H9 (cell line): ENCODE results near the gene ASCL1. TPM values are rescaled to one million over a fixed set of nuclear protein-coding genes. Genes with fewer than 3 reads are reported as not detected.

Experiments
- DNase-seq: peaks from one replicate; pipeline ENCODE4 v3.0.0-alpha.2; 2017
- H2AFZ ChIP-seq: one replicate; pipeline ENCODE4 v1.6.1; 2013; ENCODE audit warnings: mild to moderate bottlenecking, low read length, control low read depth, moderate library complexity
- H2AK5ac ChIP-seq: 2 replicates; pipeline ENCODE4 v1.6.1; 2013; ENCODE audit warnings: low read length, control low read depth, mixed read lengths; ENCODE audit not compliant: insufficient read length
- H2BK120ac ChIP-seq: one replicate; pipeline ENCODE4 v1.6.1; 2013; ENCODE audit warnings: low read depth, mild to moderate bottlenecking, low read length, control low read depth, inconsistent platforms; ENCODE audit not compliant: poor library complexity, severe bottlenecking
- H2BK12ac ChIP-seq: 2 replicates; pipeline ENCODE4 v1.6.1; 2013; ENCODE audit warnings: low read length, control low read depth, mixed read lengths, low read depth; ENCODE audit not compliant: insufficient read length
- H2BK15ac ChIP-seq: 2 replicates; pipeline ENCODE4 v1.6.1; 2013; ENCODE audit warnings: low read depth, low read length, control low read depth
- H2BK20ac ChIP-seq: one replicate; pipeline ENCODE4 v1.6.1; 2013; ENCODE audit warnings: low read depth, mild to moderate bottlenecking, low read length, control low read depth, inconsistent platforms; ENCODE audit not compliant: poor library complexity, severe bottlenecking
- H2BK5ac ChIP-seq: 2 replicates; pipeline ENCODE4 v1.6.1; 2013; ENCODE audit warnings: low read length, control low read depth, mixed read lengths; ENCODE audit not compliant: insufficient read length
- H3K14ac ChIP-seq: 2 replicates; pipeline ENCODE4 v1.6.1; 2013; ENCODE audit warnings: low read length, control low read depth; ENCODE audit not compliant: insufficient read depth
- H3K18ac ChIP-seq: 2 replicates; pipeline ENCODE4 v1.6.1; 2013; ENCODE audit warnings: low read depth, mild to moderate bottlenecking, mixed read lengths, low read length, control low read depth; ENCODE audit not compliant: insufficient read length
- H3K23ac ChIP-seq: 2 replicates; pipeline ENCODE4 v1.6.1; 2013; ENCODE audit warnings: low read length, control low read depth, mixed read lengths, low read depth; ENCODE audit not compliant: insufficient read length
- H3K23me2 ChIP-seq: 2 replicates; pipeline ENCODE4 v1.6.1; 2013; ENCODE audit warnings: low read depth, mild to moderate bottlenecking, mixed read lengths, low read length, control low read depth; ENCODE audit not compliant: insufficient read length, poor library complexity, severe bottlenecking
- H3K27ac ChIP-seq: 2 replicates; pipeline ENCODE4 v1.5.1; 2013; ENCODE audit warnings: low read length, control low read depth, mixed read lengths, low read depth; ENCODE audit not compliant: insufficient read length
- H3K27me3 ChIP-seq: 2 replicates; pipeline ENCODE4 v1.6.1; 2013; ENCODE audit warnings: low read length, control low read depth, inconsistent platforms; ENCODE audit not compliant: insufficient read depth
- H3K4ac ChIP-seq: 2 replicates; pipeline ENCODE4 v1.6.1; 2013; ENCODE audit warnings: low read depth, mild to moderate bottlenecking, control low read depth, inconsistent platforms, low read length, moderate library complexity
- H3K4me1 ChIP-seq: 2 replicates; pipeline ENCODE4 v1.6.1; 2013; ENCODE audit warnings: low read length, control low read depth, inconsistent platforms; ENCODE audit not compliant: insufficient read depth
- H3K4me2 ChIP-seq: 2 replicates; pipeline ENCODE4 v1.6.1; 2013; ENCODE audit warnings: low read length, control low read depth, mixed read lengths; ENCODE audit not compliant: insufficient read length, insufficient read depth
- H3K56ac ChIP-seq: 2 replicates; pipeline ENCODE4 v1.6.1; 2013; ENCODE audit warnings: low read depth, mild to moderate bottlenecking, mixed read lengths, low read length, control low read depth; ENCODE audit not compliant: insufficient read length
- H3K79me1 ChIP-seq: 2 replicates; pipeline ENCODE4 v1.6.1; 2013; ENCODE audit warnings: low read depth, mild to moderate bottlenecking, moderate library complexity, low read length, control low read depth, inconsistent platforms; ENCODE audit not compliant: insufficient read depth, poor library complexity, severe bottlenecking
- H3K79me2 ChIP-seq: 2 replicates; pipeline ENCODE4 v1.6.1; 2013; ENCODE audit warnings: low read length, control low read depth, inconsistent platforms; ENCODE audit not compliant: insufficient read depth
- H3K9ac ChIP-seq: 2 replicates; pipeline ENCODE4 v1.6.1; 2013; ENCODE audit warnings: low read length, control low read depth, mixed read lengths; ENCODE audit not compliant: insufficient read length; ENCODE audit errors: extremely low read depth
- H3K9me3 ChIP-seq: one replicate; pipeline ENCODE4 v1.6.1; 2013; ENCODE audit warnings: low read depth, low read length, inconsistent platforms; ENCODE audit not compliant: control insufficient read depth
- H3T11ph ChIP-seq: one replicate; pipeline ENCODE4 v1.6.1; 2013; ENCODE audit warnings: mild to moderate bottlenecking, low read length, control low read depth, inconsistent platforms
- H4K20me1 ChIP-seq: one replicate; pipeline ENCODE4 v1.6.1; 2013; ENCODE audit not compliant: control insufficient read depth, insufficient read length, insufficient read depth
- H4K5ac ChIP-seq: 2 replicates; pipeline ENCODE4 v1.6.1; 2013; ENCODE audit warnings: low read depth, mild to moderate bottlenecking, mixed read lengths, low read length, control low read depth; ENCODE audit not compliant: insufficient read length
- H4K8ac ChIP-seq: replicated peaks from 2 replicates; pipeline ENCODE4 v1.6.1; 2013; ENCODE audit warnings: low read length, control low read depth, mixed read lengths, low read depth; ENCODE audit not compliant: insufficient read length
- H4K91ac ChIP-seq: 2 replicates; pipeline ENCODE4 v1.6.1; 2013; ENCODE audit warnings: low read depth, mild to moderate bottlenecking, moderate library complexity, mixed read lengths, low read length, control low read depth; ENCODE audit not compliant: insufficient read length
- H3K27ac Mint-ChIP-seq, 3 experiments: 2 replicates in 2 of 3; 3 replicates in 1 of 3; pipeline ENCODE4 v1.8.0; 2020 to 2021; ENCODE audit warnings: mixed read lengths in 3 of 3, mild to moderate bottlenecking in 1 of 3, moderate library complexity in 1 of 3
- H3K27me3 Mint-ChIP-seq: 2 replicates; pipeline ENCODE4 v1.8.0; 2021; ENCODE audit warnings: low read depth, mild to moderate bottlenecking, moderate library complexity, mixed read lengths
- H3K36me3 Mint-ChIP-seq, 3 experiments: 2 replicates in 2 of 3; 3 replicates in 1 of 3; pipeline ENCODE4 v1.8.0; 2020 to 2021; ENCODE audit warnings: low read depth in 3 of 3, mixed read lengths in 3 of 3; ENCODE audit not compliant: insufficient read depth in 1 of 3
- H3K4me1 Mint-ChIP-seq, 2 experiments: 2 replicates each; pipeline ENCODE4 v1.8.0; 2020; ENCODE audit warnings: mixed read lengths in 2 of 2
- H3K4me3 Mint-ChIP-seq, 2 experiments: 2 replicates in 1 of 2; 3 replicates in 1 of 2; pipeline ENCODE4 v1.8.0; 2020 to 2021; ENCODE audit warnings: mild to moderate bottlenecking in 2 of 2, mixed read lengths in 2 of 2, moderate library complexity in 1 of 2
- H3K9me3 Mint-ChIP-seq, 2 experiments: 2 replicates in 1 of 2; 3 replicates in 1 of 2; pipeline ENCODE4 v1.8.0; 2020; ENCODE audit warnings: mild to moderate bottlenecking in 2 of 2, mixed read lengths in 2 of 2, moderate library complexity in 1 of 2
- CTCF ChIP-seq: fragments of 200-600 bp; sonication (generic); conservative IDR thresholded peaks from 3 replicates; pipeline ENCODE4 v1.8.0; 2021; ENCODE audit warnings: antibody characterized with exemption, mild to moderate bottlenecking
- WGBS: extraction: QIAGEN DNeasy Blood & Tissue Kit; methylation state at CpG from one replicate; pipeline ENCODE4 v1.1.7; 2013; ENCODE audit warnings: missing lambda C conversion rate, low lambda C conversion rate, mixed read lengths; ENCODE audit not compliant: insufficient read length; ENCODE audit errors: extremely low coverage; 5-methylcytosine and 5-hydroxymethylcytosine counted together
- total RNA-seq: library from RNA; stranded (reverse); gene quantifications from 2 replicates; pipeline ENCODE4 v1.2.1, GENCODE V29; 2021

ASCL1 gene
- total RNA-seq, 1 experiment from 2014 or later: not detected

- H3K9me3 ChIP-seq: no peaks in the 10 kb centered on the region
- H2BK5ac ChIP-seq: no peak overlapping the region
- H2BK12ac ChIP-seq: no peak overlapping the region
- H3K27me3 Mint-ChIP-seq: peaks cover 97% of the 10 kb centered on the region
- H2BK120ac ChIP-seq: no peak overlapping the region
- H3K23me2 ChIP-seq: no peaks in the 10 kb centered on the region
- H3K27ac ChIP-seq: no peak overlapping the region
- H3K27me3 ChIP-seq: peaks cover 23% of the 10 kb centered on the region; the same call in 1 of the 2 replicates
- no peak overlapping the region for H3K56ac ChIP-seq
- no peak overlapping the region for H3K4me3 Mint-ChIP-seq
- H3K79me2 ChIP-seq: no peaks in the 10 kb centered on the region
- no peak overlapping the region for H3K23ac ChIP-seq
- H3K36me3 Mint-ChIP-seq: no peaks in the 10 kb centered on the region
- H2AFZ ChIP-seq: no peak overlapping the region
- no peaks in the 10 kb centered on the region for H3K4me1 ChIP-seq
- no peaks in the 10 kb centered on the region for H3K79me1 ChIP-seq
- H4K8ac ChIP-seq: no peak overlapping the region
- no peak overlapping the region for H3K14ac ChIP-seq
- DNase-seq: no peak
- no CpG with 5 or more reads among the region's 4 CpGs for WGBS
- H3K4me2 ChIP-seq: no peak overlapping the region
- H4K20me1 ChIP-seq: no peaks in the 10 kb centered on the region
- no peak overlapping the region for H3K9ac ChIP-seq
- H3K27ac Mint-ChIP-seq: no peak overlapping the region
- no peak overlapping the region for H4K91ac ChIP-seq
- no peak overlapping the region for H2BK15ac ChIP-seq
- no peak overlapping the region for H2BK20ac ChIP-seq
- H2AK5ac ChIP-seq: no peak overlapping the region
- H3K18ac ChIP-seq: no peak overlapping the region
- TF ChIP-seq CTCF: no peak
- H3K9me3 Mint-ChIP-seq: no peaks in the 10 kb centered on the region
- H3K4me1 Mint-ChIP-seq: peaks cover 13 to 15% of the 10 kb centered on the region in 2 experiments
- H3T11ph ChIP-seq: no peak overlapping the region
- no peak overlapping the region for H3K4ac ChIP-seq
- H4K5ac ChIP-seq: no peak overlapping the region
Measured at GRCh38 chr12:102970780-102971179, 13.3 kb downstream of the ASCL1 start.
